ENCODE measurements around the gene ADM5. TPM values are rescaled to one million over a fixed set of nuclear protein-coding genes. Genes with fewer than 3 reads are reported as not detected.

The ADM5 gene
- total and polyA plus RNA-seq, 10 of the 15 experiments (the other 5 are each of a cell fraction or from before 2014, with no cell fraction given), result 0.05 to 6.0 (median 1.2) TPM; not detected in 1

GRCh38 chr19:49646586-49646985 is 42.8 kb upstream of the ADM5 start:
- intact Hi-C loops (cut with micrococcal nuclease; ENCODE audit: unreplicated experiment) (no loop called here), in situ Hi-C loops (cut with MboI) (no loop called here)
- no peak overlapping the region for H3K27ac ChIP-seq (ENCODE audit: control insufficient read depth, insufficient read depth)
- ChIA-PET CTCF (no interaction called here), RAD21 (ENCODE audit: unreplicated experiment) (no interaction called here), POLR2A (no interaction called here), SMC1A (ENCODE audit: uncharacterized antibody, unreplicated experiment) (no interaction called here)
- BruUV-seq (replicated peaks), result no TSS peak
- no peak overlapping the region for H3K4me2 ChIP-seq (ENCODE audit: control insufficient read depth, insufficient read depth)
- H3K27me3 ChIP-seq (replicated peaks in 1 of 2; ENCODE audit: control insufficient read depth in 2 of 2, insufficient read depth in 2 of 2, low read length in 1 of 2), result no peaks in the 10 kb centered on the region
- no peak for DNase-seq (ENCODE audit: low read depth, low spot score)
- 97% methylated on average over 17 of the region's 17 CpGs for WGBS (ENCODE audit: insufficient coverage, insufficient replicate concordance, low lambda C conversion rate, missing lambda C conversion rate)
- FAIRE-seq, result no peak
- H3K79me2 ChIP-seq (ENCODE audit: control insufficient read depth, insufficient read depth, low read length), result peaks cover 29% of the 10 kb centered on the region
- no peak overlapping the region for H2AFZ ChIP-seq (ENCODE audit: control insufficient read depth, low read depth, low read length)
- no peaks in the 10 kb centered on the region for H3K9me3 ChIP-seq (replicated peaks; ENCODE audit: control insufficient read depth, insufficient read depth, low read length)
- peaks cover 12% of the 10 kb centered on the region for H3K4me1 ChIP-seq (ENCODE audit: control insufficient read depth, insufficient read depth, low read length)
- no peak overlapping the region for H3K9ac ChIP-seq (ENCODE audit: control insufficient read depth, insufficient read depth, low read length)
- H3K4me3 ChIP-seq, result no peak overlapping the region
- no peak for ATAC-seq
- H4K20me1 ChIP-seq (ENCODE audit: control insufficient read depth, insufficient read depth), result no peaks in the 10 kb centered on the region
- TF ChIP-seq ESRRA (IDR thresholded peaks at IDR 0.05; ENCODE audit: low read length) (no peak), NR2F1 (conservative IDR thresholded peaks at IDR 0.05) (no peak), EED (IDR thresholded peaks at IDR 0.05; ENCODE audit: low read depth) (no peak)
- peaks cover 0 to 8% of the 10 kb centered on the region in 2 experiments; a peak in 3 of 4 replicates for H3K36me3 ChIP-seq (ENCODE audit: control insufficient read depth in 2 of 2, insufficient read depth in 2 of 2, low read length in 1 of 2)

GRCh38 chr19:49651029-49651819 is 38.2 kb upstream of the ADM5 start:
- in situ Hi-C loops (cut with MboI) (no loop called here), intact Hi-C loops (cut with micrococcal nuclease; ENCODE audit: unreplicated experiment) (no loop called here)
- Histone ChIP-seq H3K4me3 (no peak overlapping the region), H4K20me1 (ENCODE audit: control insufficient read depth, insufficient read depth) (no peaks in the 10 kb centered on the region), H3K27me3 (replicated peaks in 1 of 2; ENCODE audit: control insufficient read depth in 2 of 2, insufficient read depth in 2 of 2, low read length in 1 of 2) (no peaks in the 10 kb centered on the region), H3K4me2 (ENCODE audit: control insufficient read depth, insufficient read depth) (no peak overlapping the region), H3K79me2 (ENCODE audit: control insufficient read depth, insufficient read depth, low read length) (no peaks in the 10 kb centered on the region; the same call in 1 of the 2 replicates), H2AFZ (ENCODE audit: control insufficient read depth, low read depth, low read length) (no peak overlapping the region), H3K4me1 (ENCODE audit: control insufficient read depth, insufficient read depth, low read length) (no peaks in the 10 kb centered on the region), H3K36me3 (ENCODE audit: control insufficient read depth in 2 of 2, insufficient read depth in 2 of 2, low read length in 1 of 2) (peaks cover 0 to 21% of the 10 kb centered on the region in 2 experiments; a peak in 3 of 4 replicates), H3K9me3 (replicated peaks; ENCODE audit: control insufficient read depth, insufficient read depth, low read length) (no peaks in the 10 kb centered on the region), H3K27ac (ENCODE audit: control insufficient read depth, insufficient read depth) (no peak overlapping the region), H3K9ac (ENCODE audit: control insufficient read depth, insufficient read depth, low read length) (no peak overlapping the region)
- ChIA-PET POLR2A (no interaction called here), RAD21 (ENCODE audit: unreplicated experiment) (no interaction called here), CTCF (no interaction called here), SMC1A (ENCODE audit: uncharacterized antibody, unreplicated experiment) (no interaction called here)
- BruUV-seq (replicated peaks), result no TSS peak
- WGBS (ENCODE audit: insufficient coverage, insufficient replicate concordance, low lambda C conversion rate, missing lambda C conversion rate), result 98% methylated on average over 18 of the region's 72 CpGs
- DNase-seq (ENCODE audit: low read depth, low spot score), result no peak
- FAIRE-seq, result no peak
- ATAC-seq, result no peak
- no peak for TF ChIP-seq BHLHE40 (IDR thresholded peaks at IDR 0.05; ENCODE audit: borderline replicate concordance in 1 of 2, low read depth in 2 of 2, low read length in 1 of 2)
- no peak for TF ChIP-seq FOXK2 (IDR thresholded peaks at IDR 0.05)
- no peak for TF ChIP-seq SREBF1 (IDR thresholded peaks at IDR 0.05; ENCODE audit: low read length)
- TF ChIP-seq MXI1 (IDR thresholded peaks at IDR 0.05; ENCODE audit: low read depth, low read length), result no peak
- no peak for TF ChIP-seq RBBP5 (conservative IDR thresholded peaks at IDR 0.05)
- TF ChIP-seq HDAC2 (IDR thresholded peaks at IDR 0.05), result no peak
- no peak for TF ChIP-seq MYB (IDR thresholded peaks at IDR 0.05; ENCODE audit: borderline replicate concordance, low read depth, low read length)
- TF ChIP-seq NBN (IDR thresholded peaks at IDR 0.05), result no peak
- TF ChIP-seq MLLT1 (IDR thresholded peaks at IDR 0.05), result no peak
- no peak for TF ChIP-seq STAT1 (conservative IDR thresholded peaks at IDR 0.05)
- no peak for TF ChIP-seq FOXM1 (IDR thresholded peaks at IDR 0.05; ENCODE audit: low read depth, low read length)
- TF ChIP-seq SUZ12 (IDR thresholded peaks at IDR 0.05; ENCODE audit: unreplicated experiment), result no peak
- TF ChIP-seq NR2C1 (IDR thresholded peaks at IDR 0.05), result no peak
